Calu3 (cell line): ENCODE data around the gene CERT1. TPM values are rescaled to one million over a fixed set of nuclear protein-coding genes. Genes with fewer than 3 reads are reported as not detected.
A peak's percentile ranks its signal among the peaks of the same experiment; 100 is the strongest.

Experiments
- BruUV-seq: library from RNA; stranded (reverse); fragments of 400-500 nt; replicated peaks from 2 replicates; lab custom pipeline; 2021; lab: Mats Ljungman, UMichigan
- CTCF ChIA-PET: fragments of 300-600 bp; sonication (Branson Sonifier 250); formaldehyde crosslinking; loops from one replicate; lab custom pipeline; 2022; ENCODE audit warnings: antibody characterized with exemption; lab: Charles Lee
- DNase-seq: peaks from one replicate; pipeline ENCODE4 v3.0.0; 2022
- H3K27ac Mint-ChIP-seq: one replicate; pipeline ENCODE4 v1.8.0; 2022; ENCODE audit warnings: mixed read lengths; ENCODE audit not compliant: unreplicated experiment
- H3K27me3 Mint-ChIP-seq: one replicate; pipeline ENCODE4 v1.8.0; 2022; ENCODE audit warnings: mixed read lengths; ENCODE audit not compliant: unreplicated experiment
- H3K36me3 Mint-ChIP-seq: one replicate; pipeline ENCODE4 v1.8.0; 2022; ENCODE audit warnings: mild to moderate bottlenecking, moderate library complexity, mixed read lengths; ENCODE audit not compliant: insufficient read depth, unreplicated experiment
- H3K4me1 Mint-ChIP-seq: one replicate; pipeline ENCODE4 v1.8.0; 2022; ENCODE audit warnings: mild to moderate bottlenecking, low read depth, mixed read lengths; ENCODE audit not compliant: unreplicated experiment
- H3K4me3 Mint-ChIP-seq: one replicate; pipeline ENCODE4 v1.8.0; 2022; ENCODE audit warnings: mild to moderate bottlenecking, low read depth, moderate library complexity, mixed read lengths; ENCODE audit not compliant: unreplicated experiment
- H3K9me3 Mint-ChIP-seq: one replicate; pipeline ENCODE4 v1.8.0; 2022; ENCODE audit warnings: low read depth, mixed read lengths; ENCODE audit not compliant: unreplicated experiment
- intact Hi-C: fragments of 100-400 bp; cut with micrococcal nuclease; formaldehyde crosslinking; loops from one replicate; pipeline ENCODE4 v1.10.0; 2022; ENCODE audit not compliant: unreplicated experiment
- total RNA-seq: library from RNA; stranded (reverse); gene quantifications from 2 replicates; pipeline ENCODE4 v1.2.3, GENCODE V29; 2022
- TF ChIP-seq, protein P1 (sequence below): fragments of 200-600 bp; IDR thresholded peaks from one replicate; pipeline ENCODE4 v1.8.0; 2022; ENCODE audit warnings: antibody characterized with exemption; ENCODE audit not compliant: unreplicated experiment

The CERT1 gene
- total RNA-seq, 1 experiment from 2014 or later = 63.4 TPM

DNA sequence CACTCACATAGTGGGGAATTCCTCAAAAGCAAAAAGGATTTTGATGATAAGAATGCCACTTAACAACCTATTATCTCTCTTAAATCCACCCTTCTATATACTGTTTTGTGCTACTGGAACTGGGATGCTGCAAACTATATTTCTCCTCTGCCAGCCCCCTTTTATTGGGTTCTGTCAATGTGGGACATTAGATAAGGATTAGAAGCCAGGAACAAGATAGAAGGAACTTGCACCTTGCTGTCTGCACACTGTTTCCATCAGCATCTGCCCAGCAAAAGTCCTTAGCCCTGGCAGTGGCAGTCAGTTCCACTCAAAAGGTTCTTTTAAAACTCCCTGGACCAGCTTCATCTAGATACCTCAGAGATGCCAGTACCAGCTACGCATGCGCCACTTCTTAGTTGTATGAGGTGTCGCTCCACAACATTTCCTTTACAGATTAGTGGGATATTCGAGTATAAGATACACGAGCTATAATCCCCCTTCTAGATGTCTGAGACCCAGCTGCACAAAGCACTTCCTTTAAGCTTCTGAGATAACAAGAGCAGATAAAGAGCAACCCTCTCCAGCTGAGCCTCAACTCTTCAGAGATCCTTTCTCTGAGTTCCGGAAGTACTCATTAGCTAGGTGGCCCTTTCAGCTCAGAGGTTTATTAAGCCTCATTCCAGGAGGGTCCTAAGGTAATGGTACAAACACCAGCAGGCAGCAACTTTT lies 45.3 kb downstream of the CERT1 start:
- Mint-ChIP-seq H3K4me3 (no peak overlapping the region), H3K36me3 (no peaks in the 10 kb centered on the region), H3K9me3 (no peaks in the 10 kb centered on the region), H3K27me3 (no peaks in the 10 kb centered on the region), H3K4me1 (peaks cover 35% of the 10 kb centered on the region), H3K27ac (no peak overlapping the region)
- TF ChIP-seq, protein P1, sequence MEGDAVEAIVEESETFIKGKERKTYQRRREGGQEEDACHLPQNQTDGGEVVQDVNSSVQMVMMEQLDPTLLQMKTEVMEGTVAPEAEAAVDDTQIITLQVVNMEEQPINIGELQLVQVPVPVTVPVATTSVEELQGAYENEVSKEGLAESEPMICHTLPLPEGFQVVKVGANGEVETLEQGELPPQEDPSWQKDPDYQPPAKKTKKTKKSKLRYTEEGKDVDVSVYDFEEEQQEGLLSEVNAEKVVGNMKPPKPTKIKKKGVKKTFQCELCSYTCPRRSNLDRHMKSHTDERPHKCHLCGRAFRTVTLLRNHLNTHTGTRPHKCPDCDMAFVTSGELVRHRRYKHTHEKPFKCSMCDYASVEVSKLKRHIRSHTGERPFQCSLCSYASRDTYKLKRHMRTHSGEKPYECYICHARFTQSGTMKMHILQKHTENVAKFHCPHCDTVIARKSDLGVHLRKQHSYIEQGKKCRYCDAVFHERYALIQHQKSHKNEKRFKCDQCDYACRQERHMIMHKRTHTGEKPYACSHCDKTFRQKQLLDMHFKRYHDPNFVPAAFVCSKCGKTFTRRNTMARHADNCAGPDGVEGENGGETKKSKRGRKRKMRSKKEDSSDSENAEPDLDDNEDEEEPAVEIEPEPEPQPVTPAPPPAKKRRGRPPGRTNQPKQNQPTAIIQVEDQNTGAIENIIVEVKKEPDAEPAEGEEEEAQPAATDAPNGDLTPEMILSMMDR = no peak
- DNase-seq = no peak
- CTCF ChIA-PET = interaction anchor here (0.6 to 0.9 kb wide), 3 partner anchors 14 to 768 kb away, joined by 3 to 4 read pairs (median 4); no protein-coding TSS in a partner anchor
- BruUV-seq = no TSS peak
- intact Hi-C loops = no loop called here

DNA sequence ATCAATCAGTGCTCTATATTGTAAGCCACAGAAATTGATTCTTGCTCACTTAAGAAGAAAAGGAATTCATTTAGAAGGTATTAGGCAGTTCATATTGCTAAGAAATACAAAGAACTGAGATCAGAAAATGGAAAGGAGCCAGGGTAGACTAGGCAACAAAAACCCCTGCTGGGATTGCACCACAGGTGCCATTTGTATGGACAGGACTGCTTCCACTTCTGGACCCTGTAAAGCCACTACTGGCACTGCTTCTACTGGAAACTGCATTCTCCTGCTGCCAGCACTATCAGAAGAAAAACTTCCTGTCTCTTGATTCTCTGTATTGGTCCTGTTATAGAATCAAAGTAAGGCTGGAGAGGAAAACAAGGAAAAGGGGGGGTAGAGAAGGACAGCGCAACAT lies 45.9 kb downstream of the CERT1 start:
- no TSS peak for BruUV-seq
- no peak overlapping the region for H3K27ac Mint-ChIP-seq
- CTCF ChIA-PET = no interaction called here

DNA sequence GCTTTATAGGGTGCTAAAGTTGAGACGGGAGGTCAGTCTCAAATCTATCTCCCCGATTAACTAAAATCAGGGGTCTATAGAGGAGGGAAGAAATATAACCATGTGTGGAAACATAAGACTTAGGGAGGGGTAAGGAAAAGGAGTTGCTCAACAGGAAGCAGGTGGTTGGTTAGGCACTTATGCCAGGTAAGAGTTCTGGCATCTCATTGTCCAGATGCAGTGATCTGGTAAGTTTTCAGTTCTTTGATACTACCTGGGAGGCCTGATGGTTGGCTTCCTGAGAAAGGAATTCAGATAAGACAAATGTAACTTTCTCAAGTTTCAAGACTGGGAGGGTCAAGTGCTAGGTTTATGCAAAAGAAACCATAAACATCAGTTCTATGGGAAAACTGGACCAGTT lies 47.7 kb downstream of the CERT1 start:
- Mint-ChIP-seq H3K9me3 (no peaks in the 10 kb centered on the region), H3K4me3 (no peak overlapping the region), H3K36me3 (no peaks in the 10 kb centered on the region), H3K27me3 (no peaks in the 10 kb centered on the region), H3K27ac (peak overlapping the region; percentile 8), H3K4me1 (peaks cover 36% of the 10 kb centered on the region)
- CTCF ChIA-PET = no interaction called here
- intact Hi-C loops = no loop called here
- TF ChIP-seq, protein P1 = no peak
- peak; percentile 47 for DNase-seq
- BruUV-seq = no TSS peak

More for the DNA sequence above, 45.9 kb downstream of the CERT1 start:
- intact Hi-C loops = no loop called here
- DNase-seq = no peak
- H3K27me3 Mint-ChIP-seq = no peaks in the 10 kb centered on the region
- H3K36me3 Mint-ChIP-seq = no peaks in the 10 kb centered on the region
- no peak overlapping the region for H3K4me3 Mint-ChIP-seq
- H3K4me1 Mint-ChIP-seq = peaks cover 34% of the 10 kb centered on the region
- no peaks in the 10 kb centered on the region for H3K9me3 Mint-ChIP-seq
- TF ChIP-seq, protein P1 = no peak

DNA sequence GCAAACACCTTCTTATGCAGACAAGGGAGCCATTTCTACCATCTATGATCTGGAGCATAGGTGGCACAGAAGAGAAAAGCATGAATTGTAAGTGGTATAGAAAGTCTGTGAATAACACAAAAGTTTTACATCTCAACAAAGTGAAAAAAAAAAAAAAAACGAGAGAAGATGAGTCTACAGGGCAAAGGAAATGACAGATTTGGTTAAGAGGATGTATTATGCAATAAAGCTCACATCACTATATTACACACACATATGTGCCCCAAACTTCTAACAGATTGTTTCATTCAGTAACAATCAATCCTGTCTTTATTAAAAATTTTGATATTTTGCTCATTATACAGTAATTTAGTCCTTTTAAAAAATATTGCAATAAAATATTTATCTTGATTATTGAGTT lies 49.8 kb downstream of the CERT1 start:
- H3K27me3 Mint-ChIP-seq = no peaks in the 10 kb centered on the region
- CTCF ChIA-PET = interaction anchor here (0.6 to 0.7 kb wide), 3 partner anchors 47 to 125 kb away, joined by 3 read pairs; no protein-coding TSS in a partner anchor
- TF ChIP-seq, protein P1 = no peak
- no peak overlapping the region for H3K4me3 Mint-ChIP-seq
- peaks cover 8% of the 10 kb centered on the region for H3K36me3 Mint-ChIP-seq
- peaks cover 44% of the 10 kb centered on the region for H3K4me1 Mint-ChIP-seq
- no peaks in the 10 kb centered on the region for H3K9me3 Mint-ChIP-seq
- DNase-seq = no peak
- H3K27ac Mint-ChIP-seq = no peak overlapping the region
- BruUV-seq = no TSS peak
- intact Hi-C loops = no loop called here
